Neural progenitor cell (in vitro differentiated cells): Measurements from ENCODE around the gene CA10. TPM values are rescaled to one million over a fixed set of nuclear protein-coding genes. Genes with fewer than 3 reads are reported as not detected.

Source experiments
- DNase-seq: peaks from one replicate; pipeline ENCODE4 v3.0.0-alpha.2; 2016; ENCODE audit warnings: low spot score
- H2AFZ ChIP-seq: fragments of 200-600 bp; sonication (generic); replicated peaks from 2 replicates; pipeline ENCODE4 v1.6.1; 2016; ENCODE audit warnings: antibody characterized with exemption
- H3F3A ChIP-seq: fragments of 200-600 bp; sonication (generic); 2 replicates; pipeline ENCODE4 v1.6.1; 2016; ENCODE audit warnings: antibody characterized with exemption, low read depth
- H3K27ac ChIP-seq: fragments of 200-600 bp; sonication (generic); 2 replicates; pipeline ENCODE4 v1.5.1; 2016; ENCODE audit warnings: mild to moderate bottlenecking
- H3K27me3 ChIP-seq: fragments of 200-600 bp; sonication (generic); 2 replicates; pipeline ENCODE4 v1.6.1; 2016; ENCODE audit warnings: mild to moderate bottlenecking, moderate library complexity
- H3K36me3 ChIP-seq: fragments of 200-600 bp; sonication (generic); 2 replicates; pipeline ENCODE4 v1.5.1; 2016
- H3K4me1 ChIP-seq: fragments of 200-600 bp; sonication (generic); 2 replicates; pipeline ENCODE4 v1.6.1; 2016; ENCODE audit warnings: mixed run types
- H3K4me2 ChIP-seq: fragments of 200-600 bp; sonication (generic); 2 replicates; pipeline ENCODE4 v1.6.1; 2016
- H3K4me3 ChIP-seq: fragments of 200-600 bp; sonication (generic); 2 replicates; pipeline ENCODE4 v1.5.1; 2016
- H3K79me2 ChIP-seq: fragments of 200-600 bp; sonication (generic); 2 replicates; pipeline ENCODE4 v1.6.1; 2016; ENCODE audit warnings: low read depth
- H3K9ac ChIP-seq: fragments of 200-600 bp; sonication (generic); 2 replicates; pipeline ENCODE4 v1.6.1; 2016
- H3K9me3 ChIP-seq: fragments of 200-600 bp; sonication (generic); 2 replicates; pipeline ENCODE4 v1.5.1; 2016; ENCODE audit warnings: low read depth
- H4K20me1 ChIP-seq: fragments of 200-600 bp; sonication (generic); 2 replicates; pipeline ENCODE4 v1.6.1; 2016; ENCODE audit warnings: low read depth
- H3K27ac Mint-ChIP-seq: 3 replicates; pipeline ENCODE4 v1.8.0; 2021; ENCODE audit warnings: mixed read lengths
- H3K27me3 Mint-ChIP-seq: 2 replicates; pipeline ENCODE4 v1.8.0; 2022; ENCODE audit warnings: low read depth, mild to moderate bottlenecking, inconsistent platforms, moderate library complexity, mixed read lengths; ENCODE audit not compliant: insufficient read depth
- H3K36me3 Mint-ChIP-seq: 3 replicates; pipeline ENCODE4 v1.8.0; 2021; ENCODE audit warnings: mixed read lengths
- H3K4me1 Mint-ChIP-seq: 3 replicates; pipeline ENCODE4 v1.8.0; 2021; ENCODE audit warnings: mixed read lengths
- H3K4me3 Mint-ChIP-seq: 3 replicates; pipeline ENCODE4 v1.8.0; 2021; ENCODE audit warnings: mild to moderate bottlenecking, moderate library complexity, mixed read lengths
- H3K9me3 Mint-ChIP-seq: 3 replicates; pipeline ENCODE4 v1.8.0; 2020; ENCODE audit warnings: mixed read lengths
- CTCF ChIP-seq: fragments of 200-600 bp; sonication (generic); IDR thresholded peaks from 2 replicates; pipeline ENCODE4 v1.5.1; 2017; ENCODE audit warnings: antibody characterized with exemption, mild to moderate bottlenecking
- EZH2 ChIP-seq: fragments of 200-600 bp; sonication (generic); IDR thresholded peaks from 2 replicates; pipeline ENCODE4 v1.6.1; 2017; ENCODE audit warnings: antibody characterized with exemption, mild to moderate bottlenecking, moderate library complexity
- EZH2phosphoT487 ChIP-seq: fragments of 200-600 bp; sonication (generic); IDR thresholded peaks from 2 replicates; pipeline ENCODE4 v1.6.1; 2017; ENCODE audit warnings: antibody characterized with exemption
- total RNA-seq: library from RNA; depleted of rRNA; stranded (reverse); fragments of >200 nt; gene quantifications from 2 replicates; pipeline ENCODE4 v1.2.3, GENCODE V29; 2015; ENCODE audit warnings: low replicate concordance

CA10 gene
- total RNA-seq, 1 donor from 2014 or later = 0.65 TPM

DNA sequence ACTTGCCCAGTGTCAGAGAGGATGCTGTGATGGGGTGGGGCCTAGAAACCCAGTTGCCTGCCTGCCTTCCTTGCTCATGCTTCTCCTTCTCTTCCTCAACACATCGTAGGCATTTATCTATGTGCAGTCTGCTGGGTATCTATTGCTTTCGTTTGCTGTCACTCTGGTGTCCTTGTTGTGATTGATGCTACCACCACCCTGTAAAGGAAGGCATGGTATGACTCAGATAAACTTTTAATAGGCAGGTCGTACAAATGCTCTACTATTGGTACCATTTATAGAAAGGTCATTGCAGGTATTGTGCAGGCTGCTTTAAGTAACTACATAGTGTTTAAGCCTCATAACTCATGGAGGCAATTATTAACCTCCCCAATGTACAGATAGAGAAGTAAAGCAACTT lies 529.3 kb downstream of the CA10 start:
- Histone ChIP-seq H3K9me3 (no peaks in the 10 kb centered on the region), H3K27ac (no peak overlapping the region), H3K27me3 (no peaks in the 10 kb centered on the region), H3K9ac (no peak overlapping the region), H3F3A (no peaks in the 10 kb centered on the region), H3K4me2 (no peak overlapping the region), H2AFZ (no peak overlapping the region), H3K36me3 (no peaks in the 10 kb centered on the region), H4K20me1 (no peaks in the 10 kb centered on the region), H3K4me3 (no peak overlapping the region), H3K4me1 (peaks cover 6% of the 10 kb centered on the region), H3K79me2 (no peaks in the 10 kb centered on the region)
- Mint-ChIP-seq H3K27me3 (peaks cover 4% of the 10 kb centered on the region), H3K4me3 (no peak overlapping the region), H3K27ac (no peak overlapping the region), H3K9me3 (peaks cover 6% of the 10 kb centered on the region), H3K4me1 (peaks cover 31% of the 10 kb centered on the region), H3K36me3 (no peaks in the 10 kb centered on the region)
- no peak for DNase-seq
- no peak for TF ChIP-seq CTCF
- TF ChIP-seq EZH2 = no peak
- TF ChIP-seq EZH2phosphoT487 = no peak

DNA sequence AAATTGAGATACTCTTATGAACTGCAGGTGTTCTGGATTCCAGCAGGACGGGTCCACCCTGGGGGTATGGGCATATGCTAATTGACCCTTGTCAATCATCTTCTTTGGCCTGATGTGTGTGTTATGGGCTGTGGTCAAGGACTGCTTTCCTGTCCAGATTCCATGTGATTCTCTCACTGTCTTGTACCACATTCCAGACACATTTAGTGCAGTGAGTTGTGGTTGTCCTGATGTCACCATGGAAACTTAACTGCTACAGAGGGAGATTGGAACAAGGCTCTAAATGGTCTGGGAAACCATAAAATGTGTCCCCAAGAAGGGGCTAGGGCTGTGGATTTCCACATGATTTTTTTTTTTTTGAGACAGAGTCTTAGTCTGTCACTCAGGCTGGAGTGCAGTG lies 530.7 kb downstream of the CA10 start:
- H3K4me1 ChIP-seq = peaks cover 6% of the 10 kb centered on the region
- no peak overlapping the region for H3K27ac Mint-ChIP-seq
- no peaks in the 10 kb centered on the region for H3K36me3 Mint-ChIP-seq
- H3K27me3 Mint-ChIP-seq = peaks cover 6% of the 10 kb centered on the region
- no peaks in the 10 kb centered on the region for H3K27me3 ChIP-seq
- no peaks in the 10 kb centered on the region for H3F3A ChIP-seq
- no peaks in the 10 kb centered on the region for H3K79me2 ChIP-seq
- H3K4me3 Mint-ChIP-seq = no peak overlapping the region
- no peak overlapping the region for H3K27ac ChIP-seq
- peaks cover 12% of the 10 kb centered on the region for H3K9me3 Mint-ChIP-seq
- no peak overlapping the region for H3K4me3 ChIP-seq
- H3K36me3 ChIP-seq = no peaks in the 10 kb centered on the region
- no peak overlapping the region for H3K4me2 ChIP-seq
- H3K9me3 ChIP-seq = no peaks in the 10 kb centered on the region
- H2AFZ ChIP-seq = no peak overlapping the region
- DNase-seq = no peak
- H3K9ac ChIP-seq = no peak overlapping the region
- no peak for TF ChIP-seq CTCF
- peaks cover 29% of the 10 kb centered on the region for H3K4me1 Mint-ChIP-seq
- no peaks in the 10 kb centered on the region for H4K20me1 ChIP-seq

DNA sequence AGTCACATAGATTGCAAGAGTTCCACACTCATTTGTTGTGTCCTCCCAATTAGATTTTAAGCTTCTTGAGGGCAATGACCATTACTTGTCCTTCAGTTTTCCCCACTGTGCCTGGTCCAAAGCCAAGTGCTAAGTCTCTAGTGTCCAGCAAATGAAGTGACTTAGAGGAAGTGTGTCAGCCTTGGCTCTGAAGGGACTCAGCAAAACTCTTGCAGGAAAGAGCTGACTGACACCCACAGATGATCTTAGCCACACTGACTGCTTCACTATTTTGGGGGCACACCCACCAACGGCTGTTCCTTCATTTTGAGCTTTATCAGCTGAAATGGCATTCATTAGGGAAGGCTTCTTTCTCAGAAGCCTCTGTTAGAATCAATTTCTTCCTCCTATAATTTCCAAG lies 540.0 kb downstream of the CA10 start:
- no peak for TF ChIP-seq CTCF
- TF ChIP-seq EZH2phosphoT487 = no peak
- TF ChIP-seq EZH2 = no peak
- no peaks in the 10 kb centered on the region for H3K27me3 ChIP-seq
- H4K20me1 ChIP-seq = no peaks in the 10 kb centered on the region
- no peak for DNase-seq
- Mint-ChIP-seq H3K36me3 (peaks cover 3% of the 10 kb centered on the region), H3K9me3 (peaks cover 22% of the 10 kb centered on the region), H3K27ac (no peak overlapping the region), H3K4me1 (peaks cover 27% of the 10 kb centered on the region), H3K4me3 (no peak overlapping the region), H3K27me3 (peaks cover 9% of the 10 kb centered on the region)
- H3K9me3 ChIP-seq = no peaks in the 10 kb centered on the region
- H3K4me1 ChIP-seq = peaks cover 12% of the 10 kb centered on the region
- H3K27ac ChIP-seq = peak overlapping the region; percentile 33
- peaks cover 14% of the 10 kb centered on the region for H3F3A ChIP-seq
- H3K4me2 ChIP-seq = peak overlapping the region; percentile 9
- no peak overlapping the region for H2AFZ ChIP-seq
- no peak overlapping the region for H3K9ac ChIP-seq
- no peaks in the 10 kb centered on the region for H3K79me2 ChIP-seq
- H3K4me3 ChIP-seq = no peak overlapping the region
- no peaks in the 10 kb centered on the region for H3K36me3 ChIP-seq
